ENCODE results near the gene PTPRD.

The PTPRD gene

DNA sequence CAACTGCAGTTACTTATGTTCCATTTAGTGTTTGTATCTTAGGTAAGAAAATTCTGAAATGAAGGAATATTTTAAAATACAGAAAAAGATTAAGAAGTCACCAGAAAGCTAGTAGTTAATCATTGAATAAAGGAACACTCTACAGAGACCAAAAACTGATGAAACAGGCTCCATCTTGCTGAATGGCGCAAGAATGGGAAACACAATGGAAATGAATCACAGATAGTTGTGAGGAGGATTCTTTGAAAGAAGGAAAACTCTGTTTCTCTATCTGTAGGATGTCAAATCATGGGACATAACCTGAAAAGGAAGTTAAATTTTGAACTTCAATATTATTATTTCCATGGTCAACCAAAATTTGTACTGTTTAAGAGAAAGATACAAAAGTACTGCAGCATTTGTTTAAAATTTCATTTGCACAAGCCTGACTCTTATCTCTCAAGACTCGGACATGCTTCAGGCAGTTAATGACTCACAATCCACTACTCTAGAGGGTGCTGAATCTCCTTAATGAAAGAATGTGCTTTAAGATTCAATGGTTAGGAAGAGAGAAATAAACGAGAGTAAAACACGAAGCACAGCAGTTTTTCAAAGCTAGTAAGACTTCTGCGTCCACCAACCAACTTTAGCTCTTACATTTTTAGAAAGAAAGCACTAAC, 1748.8 kb downstream of the PTPRD start:
- DNase-seq (ENCODE audit: low spot score): no peak

- no peak for DNase-seq (ENCODE audit: low spot score)
Observed at GRCh38 chr9:8863069-8863468, 1749.7 kb downstream of the PTPRD start.

DNA sequence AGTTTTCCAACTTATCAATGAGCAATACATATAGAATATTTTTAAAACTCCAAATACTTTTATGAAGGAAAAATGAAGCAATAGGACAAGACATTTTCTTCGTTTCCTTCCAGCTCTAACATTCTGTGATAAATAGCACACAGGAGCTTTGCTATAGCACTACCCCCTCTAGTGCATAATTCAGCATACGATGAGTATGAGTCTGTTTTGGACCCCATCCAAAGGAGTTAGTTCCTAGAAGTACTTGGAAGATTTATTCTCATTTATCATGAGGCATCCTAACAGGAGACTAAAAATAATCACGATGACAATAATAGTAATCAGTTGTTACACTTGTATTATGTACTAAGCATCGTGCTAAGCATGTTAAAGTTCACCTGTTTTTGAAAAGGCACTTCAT, 1751.9 kb downstream of the PTPRD start:
- DNase-seq (ENCODE audit: low spot score): no peak

GRCh38 chr9:8860086-8860485, 1752.7 kb downstream of the PTPRD start:
- DNase-seq (ENCODE audit: low spot score): no peak

- no peak for DNase-seq (ENCODE audit: low spot score)
Observed at GRCh38 chr9:8859416-8859815, 1753.4 kb downstream of the PTPRD start.

- DNase-seq (ENCODE audit: low spot score): no peak
Observed at GRCh38 chr9:8858596-8859161, 1754.1 kb downstream of the PTPRD start.

DNA sequence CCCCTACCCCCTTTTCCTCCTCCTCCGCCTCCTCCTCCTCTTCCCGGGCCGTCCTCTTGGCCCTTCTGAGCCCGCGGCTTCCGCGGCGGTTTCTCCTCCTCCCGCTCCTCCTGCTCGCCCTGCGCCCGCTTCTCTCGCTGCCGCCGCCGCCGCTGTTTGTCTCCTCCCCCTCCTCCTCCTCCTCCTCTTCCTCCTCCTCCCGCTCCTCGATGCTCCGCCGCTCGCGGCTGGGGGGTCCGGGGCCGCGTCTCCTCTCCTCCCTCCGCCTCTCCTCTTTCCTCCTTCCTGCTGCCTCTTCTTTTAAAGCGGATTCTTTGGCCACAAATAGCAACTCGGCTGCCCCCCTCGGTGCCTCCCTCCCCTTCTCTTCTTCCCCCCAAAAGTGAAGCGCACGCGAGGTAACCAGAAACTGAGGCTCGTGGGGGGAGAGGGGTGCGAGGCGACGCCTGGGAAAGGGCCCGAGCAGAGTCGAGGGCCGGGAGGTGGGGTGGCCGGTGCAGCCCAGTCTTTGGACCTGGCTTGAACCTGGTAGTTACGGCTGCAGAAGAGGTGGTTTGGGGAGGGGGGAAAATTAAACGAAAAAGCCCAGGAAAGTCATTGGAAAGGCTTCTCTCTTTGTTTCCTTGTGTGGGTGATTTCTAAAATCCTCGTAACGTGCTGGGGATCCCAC, 1754.7 kb downstream of the PTPRD start:
- DNase-seq (ENCODE audit: low spot score): no peak

DNA sequence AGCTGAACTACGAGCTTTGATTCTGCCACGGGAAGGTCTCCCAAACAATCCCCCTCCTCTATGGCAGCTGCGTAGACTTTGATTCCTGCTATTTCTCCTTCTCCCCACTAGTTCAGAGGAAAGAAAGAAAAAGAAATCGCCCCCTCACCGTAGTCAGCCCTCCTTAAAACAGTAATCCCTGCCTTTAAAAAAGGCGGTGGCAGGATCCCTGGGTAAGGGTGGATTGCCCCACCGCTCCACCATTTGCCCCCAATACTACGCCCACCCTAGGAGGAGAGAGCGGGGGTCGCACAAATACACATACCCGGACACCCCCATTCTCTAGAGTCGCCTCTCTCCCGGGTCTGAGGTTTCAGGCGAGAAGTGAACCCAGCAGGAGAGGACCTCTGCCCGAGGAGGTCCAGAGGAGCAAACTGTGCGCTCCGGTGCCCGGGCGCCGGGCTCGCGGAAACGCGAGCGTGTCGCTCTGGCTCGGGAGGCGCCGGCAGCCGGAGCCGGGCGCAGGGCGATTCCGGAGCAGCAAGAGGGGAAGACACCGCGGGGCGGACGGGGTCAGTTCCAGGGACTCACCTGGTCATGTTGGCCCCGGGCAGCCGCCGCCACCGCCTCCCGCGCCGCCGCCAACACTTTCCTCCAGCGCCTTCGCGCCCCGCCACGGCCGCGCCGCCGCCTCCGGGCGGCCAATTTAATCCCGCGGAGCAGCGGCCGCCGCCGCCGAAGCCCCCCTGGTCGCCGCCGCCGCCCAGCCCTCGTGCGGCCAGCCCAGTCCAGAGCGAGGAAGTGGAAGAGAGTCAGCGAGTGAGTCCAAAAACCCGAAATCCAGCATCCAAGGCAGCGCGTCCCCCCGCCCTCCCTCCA, 1755.5 kb downstream of the PTPRD start:
- no peak for DNase-seq (ENCODE audit: low spot score)

DNA sequence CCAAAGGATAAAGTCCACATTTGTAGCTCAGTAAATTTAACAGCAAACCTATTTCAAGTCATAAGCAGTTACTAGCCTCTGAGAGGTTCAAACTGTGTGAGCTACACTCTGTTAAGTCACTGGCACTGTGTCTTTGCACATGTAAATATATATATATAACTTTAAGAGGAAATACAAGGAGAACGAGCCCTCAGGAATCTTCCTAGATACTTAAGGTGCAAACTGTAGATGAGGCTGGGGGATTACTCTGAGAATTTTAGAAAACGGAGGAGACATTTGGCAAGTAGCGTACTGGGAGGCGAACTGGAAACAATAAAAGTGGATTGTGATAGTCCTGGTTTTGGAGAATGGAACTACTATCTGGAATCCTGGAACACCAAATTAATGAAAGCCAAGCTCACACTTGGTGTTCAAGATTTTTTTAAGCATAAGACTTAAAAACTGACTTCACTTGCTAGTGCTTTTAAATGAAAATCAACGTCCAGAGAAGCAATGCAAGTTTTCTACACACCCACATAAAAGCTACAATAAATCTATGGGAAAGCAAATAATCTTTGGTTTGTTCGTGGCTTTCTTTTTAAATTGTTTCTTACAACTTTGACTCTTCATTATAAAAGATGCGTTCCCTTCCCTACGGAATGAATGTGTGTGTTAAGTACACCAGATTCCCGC, 1756.3 kb downstream of the PTPRD start:
- no peak for DNase-seq (ENCODE audit: low spot score)

GRCh38 chr9:8855046-8855445, 1757.8 kb downstream of the PTPRD start:
- no peak for DNase-seq (ENCODE audit: low spot score)

DNA sequence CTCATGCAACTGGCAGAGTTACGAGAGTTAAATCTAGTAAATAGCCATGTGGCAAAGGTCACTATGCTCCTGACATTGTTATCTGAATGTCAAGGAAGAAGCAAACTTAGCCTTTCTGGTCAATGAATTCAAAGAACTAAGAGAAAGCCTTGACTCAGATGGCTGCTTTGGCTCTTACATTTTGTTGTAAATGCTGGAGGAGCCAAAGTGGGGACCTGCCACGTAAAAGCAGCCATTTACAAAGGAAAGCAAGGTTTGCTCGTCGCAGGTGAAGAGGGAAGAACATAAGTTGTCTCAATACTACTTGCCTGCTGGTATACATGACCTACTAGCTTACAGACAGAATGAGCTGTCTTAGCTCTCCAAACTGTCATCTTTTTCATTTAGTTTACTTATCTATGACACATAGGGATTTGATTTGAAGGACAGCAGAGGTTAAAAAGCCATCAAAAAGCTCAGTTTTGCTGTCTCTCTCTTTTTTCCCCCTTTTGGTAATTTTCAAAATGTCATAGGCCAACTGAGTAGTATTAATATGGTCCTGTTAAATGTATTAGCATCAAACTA, 1760.4 kb downstream of the PTPRD start:
- DNase-seq (ENCODE audit: low spot score): no peak

GRCh38 chr9:8850914-8851313, 1761.9 kb downstream of the PTPRD start:
- DNase-seq (ENCODE audit: low spot score): no peak

DNA sequence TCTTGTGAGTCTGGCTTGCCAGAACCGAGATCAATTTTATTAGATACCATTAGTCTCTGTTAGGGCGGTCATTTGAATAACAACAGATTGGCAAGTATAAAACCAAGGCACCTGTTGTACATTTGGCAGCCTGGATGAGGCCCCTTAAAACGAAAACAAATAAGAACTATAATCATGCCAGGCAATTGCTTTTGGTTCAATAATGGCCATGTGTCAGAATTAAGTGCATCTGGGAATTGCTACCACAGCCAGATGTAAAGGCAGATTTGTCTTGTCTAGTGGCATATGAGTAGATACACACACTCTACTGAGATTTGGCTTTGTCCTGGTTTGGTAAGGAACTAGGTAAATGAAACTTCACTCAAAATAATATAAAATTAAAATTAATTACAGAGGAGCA, 1767.0 kb downstream of the PTPRD start:
- no peak for DNase-seq (ENCODE audit: low spot score)

DNA sequence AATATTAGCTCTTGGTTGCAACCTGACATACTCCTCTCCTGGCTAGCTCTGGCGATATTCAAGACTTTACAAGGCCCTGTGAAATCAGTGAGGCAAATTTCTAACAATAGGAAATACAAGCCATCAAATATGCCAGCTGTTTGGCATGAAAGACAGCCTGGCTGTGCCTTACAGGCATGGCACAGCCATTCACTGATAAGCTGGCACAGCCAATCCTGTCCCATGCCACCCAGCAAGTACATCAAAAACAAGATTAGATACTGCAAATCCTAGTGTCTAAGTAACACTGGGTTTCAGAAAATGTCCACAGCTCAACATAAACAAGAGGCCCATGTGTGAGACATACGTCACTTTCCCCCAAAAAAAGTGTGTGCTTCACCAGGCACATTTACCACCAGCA, 1767.4 kb downstream of the PTPRD start:
- no peak for DNase-seq (ENCODE audit: low spot score)

DNA sequence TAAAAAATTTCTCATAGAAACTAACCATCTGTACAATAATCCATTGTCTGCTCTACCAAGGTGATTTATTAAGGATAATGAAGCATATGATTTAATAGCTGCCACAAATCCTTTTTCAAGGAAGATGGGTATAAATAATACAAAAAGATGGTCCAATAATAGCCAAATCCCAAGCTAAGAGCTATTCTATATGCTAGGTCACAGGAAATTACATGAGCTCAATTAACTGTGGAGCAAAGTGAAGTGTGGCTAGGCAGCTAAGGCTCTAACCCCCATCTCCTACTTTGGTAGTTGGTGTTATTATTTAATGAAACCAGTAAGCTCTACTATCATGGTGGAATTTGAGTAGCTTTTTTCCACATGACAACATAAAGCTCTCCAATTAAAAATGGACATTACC, 1768.3 kb downstream of the PTPRD start:
- DNase-seq (ENCODE audit: low spot score): no peak

GRCh38 chr9:8842402-8843193, 1770.2 kb downstream of the PTPRD start:
- DNase-seq (ENCODE audit: low spot score): no peak

GRCh38 chr9:8838136-8838535, 1774.7 kb downstream of the PTPRD start:
- no peak for DNase-seq (ENCODE audit: low spot score)

- DNase-seq (ENCODE audit: low spot score): no peak
Observed at GRCh38 chr9:8835291-8835690, 1777.5 kb downstream of the PTPRD start.

DNA sequence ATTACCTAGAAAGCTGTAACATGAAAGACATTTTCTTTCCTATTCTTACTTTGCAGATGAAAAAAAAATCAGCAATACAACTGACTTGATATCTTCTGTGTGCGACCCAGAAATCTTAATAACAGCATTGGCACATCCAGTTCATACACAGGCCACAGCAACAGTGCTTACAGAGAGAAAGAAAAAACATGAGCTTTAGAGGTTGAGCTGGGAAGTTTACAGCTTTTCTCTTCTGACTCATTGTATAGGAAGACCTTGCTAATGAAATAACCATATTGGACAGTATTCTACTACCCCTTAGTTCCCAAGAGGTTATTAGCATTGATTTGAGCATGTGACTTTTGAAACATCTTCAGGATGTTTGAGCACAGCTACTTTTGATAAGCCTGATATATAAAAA, 1779.8 kb downstream of the PTPRD start:
- DNase-seq (ENCODE audit: low spot score): no peak

- DNase-seq (ENCODE audit: low spot score): no peak
Observed at GRCh38 chr9:8832386-8832785, 1780.4 kb downstream of the PTPRD start.

GRCh38 chr9:8831568-8831967, 1781.2 kb downstream of the PTPRD start:
- no peak for DNase-seq (ENCODE audit: low spot score)

Measured in CD4-positive, alpha-beta T cell treated with Interleukin-6 at 100 ng/mL for 8 hours (primary cell).